Raji (cell line): Measurements from ENCODE around the gene CDH23.

Experiments
- POLR2A ChIP-seq: IDR thresholded peaks from 2 replicates; pipeline ENCODE4 v1.6.1; 2011; ENCODE audit warnings: low read depth, low read length, control low read depth; ENCODE audit not compliant: insufficient read depth

The CDH23 gene

DNA sequence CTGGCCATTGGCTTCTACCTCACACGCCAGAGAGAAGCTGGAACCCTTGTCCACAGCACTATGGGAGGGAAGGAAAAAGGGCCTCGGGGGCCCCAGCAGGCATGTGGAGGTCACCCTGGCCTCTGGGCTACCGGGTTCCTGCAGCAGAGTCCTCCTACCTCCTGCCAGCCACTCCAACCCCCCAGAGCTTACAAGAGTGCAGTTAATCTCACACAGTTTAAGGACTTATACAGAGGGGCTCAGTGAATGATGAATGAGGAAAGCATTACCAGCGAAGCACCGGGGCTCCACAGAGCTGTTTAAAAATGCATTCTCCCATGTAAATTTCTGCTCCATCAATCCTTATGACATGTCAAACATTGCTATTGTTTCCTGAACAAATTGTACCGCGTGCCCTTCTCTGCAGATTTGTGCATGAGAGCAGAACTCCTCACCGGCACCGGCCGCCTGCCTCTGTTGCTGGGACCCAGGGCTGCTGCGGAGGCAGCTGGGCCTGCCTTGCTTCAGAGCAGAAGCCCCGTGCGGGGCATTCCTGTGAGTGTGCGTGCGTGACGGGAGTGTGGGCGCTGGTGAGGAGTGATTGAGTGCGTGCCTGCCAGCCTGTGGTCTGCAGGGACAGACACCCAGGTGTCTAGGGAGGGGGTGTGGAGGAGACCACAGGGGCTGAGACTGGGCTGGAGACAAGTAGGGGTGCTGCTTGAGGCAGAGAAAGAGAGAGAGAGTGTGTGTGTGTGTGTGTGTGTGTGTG lies 270.1 kb downstream of the CDH23 start:
- no peak for TF ChIP-seq POLR2A

DNA sequence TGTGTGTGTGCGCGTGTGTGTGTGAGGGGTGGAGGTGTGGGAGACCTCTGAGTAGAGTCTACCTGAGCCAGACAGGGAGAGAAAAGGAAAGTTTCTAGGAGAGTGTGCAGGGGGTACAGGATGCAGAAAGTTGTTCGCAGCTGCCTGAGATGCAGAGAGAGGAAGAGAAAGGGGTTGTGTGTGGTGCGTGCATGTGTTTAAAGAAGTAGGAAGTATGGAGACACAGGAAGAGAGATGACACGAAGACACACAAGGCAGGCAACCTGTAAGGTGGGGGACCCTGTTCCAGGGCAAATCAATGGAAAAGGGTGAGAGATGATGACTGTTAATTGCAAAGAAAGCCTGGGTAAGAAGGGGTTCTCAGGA lies 270.6 kb downstream of the CDH23 start:
- no peak for TF ChIP-seq POLR2A

DNA sequence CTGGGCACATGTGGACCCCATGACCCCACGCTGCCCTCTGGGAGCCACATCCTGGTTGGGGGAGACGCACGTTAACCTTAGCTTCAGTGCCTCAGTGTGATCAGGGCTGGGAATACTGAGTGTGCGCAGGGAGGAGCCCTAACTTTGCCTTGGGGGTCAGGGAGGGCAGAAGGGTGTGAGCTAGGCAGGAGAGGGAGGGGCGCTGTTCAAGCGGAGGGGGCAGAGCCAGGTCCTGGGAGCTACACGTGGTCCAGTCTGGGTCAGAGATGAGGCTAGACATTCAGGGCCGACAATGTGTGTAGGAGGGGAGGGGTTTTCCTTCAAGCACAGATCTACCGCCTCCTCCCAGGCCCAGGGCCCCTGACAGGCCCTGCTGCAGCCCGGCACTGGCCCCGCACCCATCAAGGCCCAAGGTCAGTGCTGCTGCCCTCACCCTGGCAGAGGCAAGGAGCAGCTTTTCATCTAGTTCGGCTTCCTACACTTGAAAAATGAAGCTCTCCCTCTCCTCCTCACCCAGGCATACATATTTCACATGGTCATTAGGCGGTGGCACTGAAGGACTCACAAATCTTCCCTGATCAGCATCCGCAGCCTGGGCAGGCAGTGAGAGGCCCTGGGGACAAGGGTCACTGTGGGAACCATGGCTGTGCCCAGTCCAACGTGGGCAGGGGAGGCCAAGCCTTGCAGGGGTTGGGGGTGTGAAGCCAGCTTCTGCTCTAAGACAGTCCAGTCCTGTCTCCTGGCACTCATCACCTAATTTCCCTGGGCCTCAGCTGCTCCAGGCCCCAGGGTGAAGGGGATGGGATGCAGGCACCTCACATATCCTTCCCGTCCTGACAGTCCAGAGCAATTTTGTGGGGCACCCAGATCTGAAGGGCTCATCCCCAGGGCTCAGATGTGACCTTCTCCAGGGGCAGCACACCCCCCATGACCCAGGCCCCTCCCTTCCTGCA lies 275.6 kb downstream of the CDH23 start:
- TF ChIP-seq POLR2A = no peak

DNA sequence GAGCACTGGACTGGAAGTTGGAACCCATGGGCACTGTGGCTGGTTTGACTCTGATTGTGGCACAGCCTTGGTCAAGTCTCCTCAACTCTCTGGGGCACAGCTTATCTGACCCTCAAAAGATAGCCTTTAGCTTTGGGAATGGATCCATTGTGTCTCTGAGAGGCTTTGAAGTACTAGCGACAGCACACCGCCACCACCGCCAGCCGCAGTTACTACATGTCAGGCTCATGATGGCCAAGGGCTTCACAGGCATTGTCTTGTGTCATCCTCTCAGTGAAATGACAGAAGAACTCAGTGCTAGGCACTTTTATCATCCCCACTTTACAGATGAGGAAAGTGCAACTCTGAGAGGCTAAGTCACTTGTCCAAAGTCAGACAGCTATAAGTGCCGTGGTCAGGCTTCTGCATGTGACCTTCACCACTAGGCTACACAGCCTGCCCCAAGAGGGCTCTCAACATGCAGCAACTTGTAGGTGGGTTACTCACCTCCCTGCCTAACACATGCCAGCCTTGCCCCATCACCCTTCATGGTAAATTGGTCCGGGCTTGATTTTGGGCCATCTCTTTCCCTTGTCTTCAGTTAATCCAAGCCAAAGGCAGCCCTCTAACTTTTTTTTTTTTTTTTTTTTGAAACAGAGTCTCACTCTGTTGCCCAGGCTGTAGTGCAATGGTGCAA lies 278.7 kb downstream of the CDH23 start:
- TF ChIP-seq POLR2A = no peak

DNA sequence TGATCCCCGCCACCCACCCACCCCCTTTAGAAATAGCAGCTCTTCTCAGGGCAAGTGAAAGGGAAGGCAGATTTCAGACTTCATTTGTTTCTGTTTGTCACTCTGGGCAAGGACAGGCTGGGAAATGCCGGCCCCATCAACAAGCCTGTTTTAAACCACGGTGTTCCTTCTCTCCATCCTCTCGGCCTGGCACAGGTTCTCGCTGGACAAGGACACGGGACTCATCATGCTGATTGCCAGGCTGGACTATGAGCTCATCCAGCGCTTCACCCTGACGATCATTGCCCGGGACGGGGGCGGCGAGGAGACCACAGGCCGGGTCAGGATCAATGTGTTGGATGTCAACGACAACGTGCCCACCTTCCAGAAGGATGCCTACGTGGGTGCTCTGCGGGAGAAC lies 280.5 kb downstream of the CDH23 start:
- no peak for TF ChIP-seq POLR2A

DNA sequence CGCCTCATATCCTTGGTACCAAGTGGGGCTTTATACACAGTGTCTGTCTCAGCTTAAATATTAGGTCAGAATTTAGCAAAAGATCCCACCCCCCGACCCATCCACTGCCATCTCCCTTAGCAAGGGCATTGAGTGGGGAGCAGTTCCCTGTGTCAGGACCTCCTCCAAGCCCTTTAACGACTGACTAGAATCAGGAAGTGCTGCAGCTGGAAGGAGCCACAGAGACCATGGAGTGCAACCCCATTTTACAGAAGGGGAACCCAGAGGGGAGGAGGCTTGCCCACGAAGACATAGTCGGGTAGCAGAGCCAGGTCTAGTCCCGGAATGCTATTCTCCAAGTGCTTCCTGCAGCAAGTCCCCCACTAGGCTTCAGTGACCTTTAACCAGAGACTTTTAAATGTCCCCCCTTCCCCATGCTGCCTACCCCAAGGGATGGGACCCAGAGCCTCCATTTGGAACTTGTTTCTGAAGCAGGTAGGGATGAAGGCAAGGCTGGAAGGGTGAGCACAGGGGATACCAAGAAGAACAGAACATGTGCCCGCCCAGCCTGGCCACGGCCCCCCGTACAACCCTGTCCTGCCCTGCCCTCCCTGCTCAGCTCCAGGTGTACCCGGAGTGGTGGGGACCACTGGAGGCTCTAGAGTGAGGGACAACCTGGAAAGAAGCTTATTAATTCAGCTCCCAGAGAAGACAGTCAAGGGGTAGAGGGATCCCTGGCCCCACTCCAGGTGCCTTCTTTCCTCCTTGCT lies 281.5 kb downstream of the CDH23 start:
- TF ChIP-seq POLR2A = no peak

DNA sequence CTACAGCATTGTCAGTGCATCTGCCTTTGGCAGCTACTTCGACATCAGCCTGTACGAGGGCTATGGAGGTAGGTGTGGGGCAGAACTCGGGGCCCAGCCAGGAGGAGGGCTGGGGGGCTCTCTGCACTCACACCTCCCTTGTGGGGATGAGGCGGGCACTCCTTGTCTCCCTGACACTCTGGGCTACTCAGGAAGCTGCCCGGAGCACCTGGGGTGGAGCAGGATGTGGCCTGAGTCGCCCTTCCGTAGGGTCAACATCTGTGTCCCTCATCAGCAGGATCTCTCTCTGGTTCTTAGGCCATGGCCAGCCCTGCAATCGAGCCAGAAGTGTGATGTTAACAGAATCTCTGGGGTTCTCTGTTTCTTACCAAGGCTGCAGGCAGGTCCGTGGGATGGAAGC lies 282.7 kb downstream of the CDH23 start:
- no peak for TF ChIP-seq POLR2A

DNA sequence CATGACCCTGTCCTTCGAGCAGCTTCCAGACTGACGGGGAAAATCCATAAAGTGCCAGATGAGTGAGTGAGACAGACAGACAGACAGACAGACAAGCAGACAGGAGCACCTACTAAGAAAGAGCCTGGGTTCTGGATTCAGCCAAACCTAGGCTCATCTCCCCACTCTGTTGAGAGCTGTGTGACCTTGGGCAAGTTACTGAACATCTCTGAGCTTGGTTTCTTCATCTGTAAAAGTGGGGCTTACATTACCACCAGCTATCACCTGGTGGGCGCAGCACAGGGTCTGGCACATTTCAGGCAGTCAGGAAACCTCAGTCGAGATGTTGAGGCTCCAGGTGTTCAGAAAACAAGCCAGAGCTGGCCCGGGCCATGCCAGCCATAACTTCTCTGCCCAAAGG lies 285.3 kb downstream of the CDH23 start:
- TF ChIP-seq POLR2A = no peak

DNA sequence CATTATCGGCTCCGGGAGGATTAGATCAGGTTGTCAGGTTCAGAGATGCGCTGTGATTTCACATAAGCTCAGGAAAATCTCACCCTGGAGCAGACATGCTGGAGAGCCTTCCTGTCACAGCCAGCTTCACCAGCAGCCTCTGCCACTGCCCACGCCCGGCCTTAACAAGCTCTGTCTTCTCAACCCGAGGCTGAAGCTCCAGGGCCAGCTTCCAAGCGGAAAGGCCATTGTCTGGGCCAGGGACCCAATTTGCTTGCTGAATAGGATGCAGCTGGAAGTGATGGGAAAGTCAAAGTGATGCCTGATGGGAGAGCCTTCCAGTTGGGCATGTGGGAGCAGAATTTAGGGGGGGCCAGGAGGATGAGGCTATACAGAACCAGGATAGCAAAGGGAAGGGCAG lies 286.6 kb downstream of the CDH23 start:
- TF ChIP-seq POLR2A = no peak

DNA sequence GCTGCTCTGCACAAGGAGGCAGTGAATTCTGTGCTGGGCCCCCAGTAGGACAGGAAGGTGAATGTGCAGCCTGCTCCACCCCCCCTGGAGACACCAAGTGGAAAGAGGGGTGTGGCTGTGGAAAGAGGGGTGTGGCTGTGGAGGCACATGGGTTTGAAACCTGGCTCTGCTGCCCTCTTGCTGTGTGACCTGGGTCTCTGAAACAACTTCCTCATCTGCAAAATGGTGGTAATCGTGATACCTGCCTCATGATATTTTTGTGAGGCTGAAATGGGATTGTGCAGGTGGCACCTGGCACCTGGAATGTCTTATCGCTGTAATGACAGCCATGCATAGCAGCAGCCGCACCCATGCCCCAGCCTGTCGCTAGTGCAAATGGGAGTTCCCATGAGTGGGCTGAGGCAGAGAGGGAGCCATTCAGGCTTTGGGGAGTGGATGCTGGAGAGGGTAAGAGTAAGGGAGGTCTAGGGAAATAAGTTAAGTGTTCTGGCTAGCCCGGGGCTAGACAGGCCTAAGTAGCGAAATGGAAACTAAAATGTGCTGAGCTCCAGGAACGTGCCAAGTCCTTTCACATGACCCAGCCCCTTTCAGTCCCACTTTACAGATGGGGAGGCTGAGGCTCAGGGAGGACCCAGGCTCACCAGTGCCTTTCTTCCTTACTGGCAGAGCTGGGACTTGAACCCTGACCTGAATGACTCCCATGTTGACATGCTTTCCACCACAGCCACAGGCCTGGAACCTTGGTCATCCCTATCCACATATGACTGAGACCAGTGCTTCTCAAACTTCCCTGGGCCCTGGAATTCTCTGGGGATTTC lies 287.8 kb downstream of the CDH23 start:
- TF ChIP-seq POLR2A = no peak

DNA sequence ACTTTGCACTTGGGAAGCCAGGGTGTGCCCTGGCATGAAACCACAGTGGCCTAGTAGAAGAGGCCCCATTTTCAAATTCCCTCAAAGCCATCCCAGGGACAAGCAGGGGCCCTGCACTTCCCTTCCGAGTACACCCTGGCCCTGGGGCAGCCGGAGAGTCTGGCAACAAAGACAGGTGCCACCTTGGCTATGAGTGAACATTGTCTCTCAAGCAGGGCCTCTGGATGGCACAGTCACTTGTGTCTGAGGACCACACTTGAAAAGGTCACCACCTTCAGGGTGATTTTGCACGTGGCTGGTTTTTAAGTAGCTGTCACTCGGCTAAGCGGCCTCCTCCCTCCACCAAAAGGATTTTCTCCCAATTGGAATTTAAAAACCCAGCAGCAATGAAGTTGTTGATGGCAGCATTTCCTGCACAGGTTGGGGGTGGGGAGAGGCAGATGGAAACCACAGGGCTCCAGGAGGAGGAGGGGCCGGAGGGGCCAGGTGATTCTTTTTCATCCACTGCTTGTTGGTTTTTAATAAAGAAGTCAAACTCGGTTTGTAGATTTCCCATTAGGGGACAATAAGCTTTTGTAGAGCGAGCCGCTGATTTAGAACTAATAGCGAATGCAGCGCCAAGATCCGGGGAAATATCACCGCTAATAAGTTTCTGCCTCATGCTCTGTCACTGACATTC lies 289.0 kb downstream of the CDH23 start:
- TF ChIP-seq POLR2A = no peak

DNA sequence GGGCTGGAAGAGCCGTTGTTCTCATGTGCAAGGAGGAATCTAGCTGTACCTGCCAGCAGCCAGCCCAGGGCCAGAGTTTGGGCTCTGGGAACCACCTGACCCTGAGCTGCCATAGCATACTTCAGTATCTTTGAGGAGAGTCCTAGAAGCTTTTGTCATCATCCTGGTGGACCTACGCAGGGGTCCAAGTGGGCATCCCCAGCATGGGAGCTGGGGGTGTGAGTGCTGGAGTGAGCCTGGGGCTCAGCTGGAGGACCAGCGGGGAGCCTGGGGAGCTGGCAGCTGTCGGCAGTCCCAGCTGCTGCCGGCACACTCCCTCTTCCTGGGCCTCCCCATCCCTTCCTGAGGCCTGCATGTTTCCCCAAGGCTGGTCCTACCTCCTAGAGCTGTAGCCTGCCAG lies 290.4 kb downstream of the CDH23 start:
- TF ChIP-seq POLR2A = no peak

DNA sequence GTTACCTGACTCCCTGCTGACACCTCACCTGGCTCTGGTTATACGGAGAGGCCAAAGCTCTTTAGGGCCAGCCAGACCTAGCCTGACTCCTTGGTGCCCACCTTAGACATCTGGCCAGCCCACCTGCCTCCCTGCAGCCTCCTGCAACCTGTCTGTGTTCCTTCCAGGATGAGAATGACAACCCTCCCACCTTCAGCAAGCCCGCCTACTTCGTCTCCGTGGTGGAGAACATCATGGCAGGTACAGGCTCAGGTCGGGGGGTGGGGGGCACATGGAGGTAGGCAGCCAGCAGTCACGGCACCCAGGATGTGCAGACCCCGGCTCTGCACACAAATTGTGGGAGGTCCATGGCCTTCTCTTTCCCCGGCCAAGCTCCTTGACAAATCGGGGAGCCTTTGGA lies 290.8 kb downstream of the CDH23 start:
- TF ChIP-seq POLR2A = no peak

DNA sequence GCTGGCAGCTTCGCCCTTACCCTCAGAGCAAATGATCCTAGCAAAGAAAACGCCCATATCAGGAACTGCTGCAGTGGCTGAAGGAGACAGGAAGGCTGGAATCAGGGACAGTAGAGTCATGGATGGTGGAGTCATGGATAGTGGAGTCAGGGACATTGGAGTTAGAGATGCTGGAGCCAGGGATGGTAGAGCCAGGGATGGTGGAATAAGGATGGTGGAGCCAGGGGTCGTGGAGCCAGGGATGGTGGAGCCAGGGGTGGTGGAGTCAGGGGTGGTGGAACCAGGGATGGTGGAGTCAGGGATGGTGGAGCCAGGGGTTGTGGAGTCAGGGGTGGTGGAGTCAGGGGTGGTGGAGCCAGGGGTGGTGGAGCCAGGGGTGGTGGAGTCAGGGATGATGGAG lies 291.5 kb downstream of the CDH23 start:
- no peak for TF ChIP-seq POLR2A
